Measurements from ENCODE around the gene PRPSAP1.

DNA sequence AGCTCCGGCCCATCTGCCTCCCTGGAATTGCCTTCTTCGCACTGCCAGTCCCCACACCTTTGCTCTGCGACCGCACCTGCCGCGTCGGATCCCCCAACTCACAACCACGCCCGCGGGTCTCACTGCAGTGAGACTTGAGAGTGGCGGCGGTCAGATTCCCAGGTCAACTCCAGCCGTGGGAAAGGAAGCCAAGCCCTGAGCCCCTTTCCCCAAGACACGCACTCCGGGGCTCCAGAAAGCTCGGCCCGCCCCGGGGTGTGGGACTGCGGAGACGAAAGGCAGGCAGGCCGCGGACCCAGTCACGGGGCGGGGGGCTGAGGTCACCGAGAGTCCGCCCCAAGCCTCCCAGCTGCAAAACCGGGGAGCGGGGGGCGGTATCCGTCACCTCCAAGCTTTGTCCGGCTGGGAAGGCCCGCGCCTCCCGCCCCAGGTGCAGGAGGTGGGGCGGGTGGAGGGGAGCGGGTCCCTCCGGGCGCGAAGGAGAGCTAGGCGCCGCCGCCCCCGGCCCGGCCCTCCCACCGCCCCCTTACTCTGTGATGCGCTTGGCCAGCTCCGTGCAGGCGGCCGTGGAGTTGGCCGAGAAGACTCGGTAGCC is 615 bp downstream of the PRPSAP1 start:
- TF ChIP-seq, protein P1, sequence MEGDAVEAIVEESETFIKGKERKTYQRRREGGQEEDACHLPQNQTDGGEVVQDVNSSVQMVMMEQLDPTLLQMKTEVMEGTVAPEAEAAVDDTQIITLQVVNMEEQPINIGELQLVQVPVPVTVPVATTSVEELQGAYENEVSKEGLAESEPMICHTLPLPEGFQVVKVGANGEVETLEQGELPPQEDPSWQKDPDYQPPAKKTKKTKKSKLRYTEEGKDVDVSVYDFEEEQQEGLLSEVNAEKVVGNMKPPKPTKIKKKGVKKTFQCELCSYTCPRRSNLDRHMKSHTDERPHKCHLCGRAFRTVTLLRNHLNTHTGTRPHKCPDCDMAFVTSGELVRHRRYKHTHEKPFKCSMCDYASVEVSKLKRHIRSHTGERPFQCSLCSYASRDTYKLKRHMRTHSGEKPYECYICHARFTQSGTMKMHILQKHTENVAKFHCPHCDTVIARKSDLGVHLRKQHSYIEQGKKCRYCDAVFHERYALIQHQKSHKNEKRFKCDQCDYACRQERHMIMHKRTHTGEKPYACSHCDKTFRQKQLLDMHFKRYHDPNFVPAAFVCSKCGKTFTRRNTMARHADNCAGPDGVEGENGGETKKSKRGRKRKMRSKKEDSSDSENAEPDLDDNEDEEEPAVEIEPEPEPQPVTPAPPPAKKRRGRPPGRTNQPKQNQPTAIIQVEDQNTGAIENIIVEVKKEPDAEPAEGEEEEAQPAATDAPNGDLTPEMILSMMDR (tag by site-specific recombination; IDR thresholded peaks at IDR 0.05) = no peak
- no peak for TF ChIP-seq ZNF175 (tag by site-specific recombination; IDR thresholded peaks at IDR 0.05)
- TF ChIP-seq ZNF221 (tag by site-specific recombination; IDR thresholded peaks at IDR 0.05; ENCODE audit: borderline replicate concordance) = no peak
- TF ChIP-seq, protein P2, sequence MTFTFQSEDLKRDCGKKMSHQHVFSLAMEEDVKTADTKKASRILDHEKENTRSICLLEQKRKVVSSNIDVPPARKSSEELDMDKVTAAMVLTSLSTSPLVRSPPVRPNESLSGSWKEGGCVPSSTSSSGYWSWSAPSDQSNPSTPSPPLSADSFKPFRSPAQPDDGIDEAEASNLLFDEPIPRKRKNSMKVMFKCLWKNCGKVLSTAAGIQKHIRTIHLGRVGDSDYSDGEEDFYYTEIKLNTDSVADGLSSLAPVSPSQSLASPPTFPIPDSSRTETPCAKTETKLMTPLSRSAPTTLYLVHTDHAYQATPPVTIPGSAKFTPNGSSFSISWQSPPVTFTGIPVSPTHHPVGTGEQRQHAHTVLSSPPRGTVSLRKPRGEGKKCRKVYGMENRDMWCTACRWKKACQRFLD (tag by site-specific recombination; IDR thresholded peaks at IDR 0.05) = no peak
- no peak for TF ChIP-seq ZNF354C (tag by site-specific recombination; IDR thresholded peaks at IDR 0.05; ENCODE audit: borderline replicate concordance, low read depth)
- TF ChIP-seq ZNF174 (tag by site-specific recombination; IDR thresholded peaks at IDR 0.05) = no peak
- no peak for TF ChIP-seq ZNF239 (tag by site-specific recombination; IDR thresholded peaks at IDR 0.05)
- TF ChIP-seq, protein P3, sequence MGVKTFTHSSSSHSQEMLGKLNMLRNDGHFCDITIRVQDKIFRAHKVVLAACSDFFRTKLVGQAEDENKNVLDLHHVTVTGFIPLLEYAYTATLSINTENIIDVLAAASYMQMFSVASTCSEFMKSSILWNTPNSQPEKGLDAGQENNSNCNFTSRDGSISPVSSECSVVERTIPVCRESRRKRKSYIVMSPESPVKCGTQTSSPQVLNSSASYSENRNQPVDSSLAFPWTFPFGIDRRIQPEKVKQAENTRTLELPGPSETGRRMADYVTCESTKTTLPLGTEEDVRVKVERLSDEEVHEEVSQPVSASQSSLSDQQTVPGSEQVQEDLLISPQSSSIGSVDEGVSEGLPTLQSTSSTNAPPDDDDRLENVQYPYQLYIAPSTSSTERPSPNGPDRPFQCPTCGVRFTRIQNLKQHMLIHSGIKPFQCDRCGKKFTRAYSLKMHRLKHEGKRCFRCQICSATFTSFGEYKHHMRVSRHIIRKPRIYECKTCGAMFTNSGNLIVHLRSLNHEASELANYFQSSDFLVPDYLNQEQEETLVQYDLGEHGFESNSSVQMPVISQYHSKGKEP (tag by site-specific recombination; IDR thresholded peaks at IDR 0.05) = no peak
- no peak for TF ChIP-seq ZNF404 (tag by site-specific recombination; IDR thresholded peaks at IDR 0.05)
- TF ChIP-seq, protein P4, sequence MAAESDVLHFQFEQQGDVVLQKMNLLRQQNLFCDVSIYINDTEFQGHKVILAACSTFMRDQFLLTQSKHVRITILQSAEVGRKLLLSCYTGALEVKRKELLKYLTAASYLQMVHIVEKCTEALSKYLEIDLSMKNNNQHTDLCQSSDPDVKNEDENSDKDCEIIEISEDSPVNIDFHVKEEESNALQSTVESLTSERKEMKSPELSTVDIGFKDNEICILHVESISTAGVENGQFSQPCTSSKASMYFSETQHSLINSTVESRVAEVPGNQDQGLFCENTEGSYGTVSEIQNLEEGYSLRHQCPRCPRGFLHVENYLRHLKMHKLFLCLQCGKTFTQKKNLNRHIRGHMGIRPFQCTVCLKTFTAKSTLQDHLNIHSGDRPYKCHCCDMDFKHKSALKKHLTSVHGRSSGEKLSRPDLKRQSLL (tag by site-specific recombination; IDR thresholded peaks at IDR 0.05) = no peak
- TF ChIP-seq, protein P5, sequence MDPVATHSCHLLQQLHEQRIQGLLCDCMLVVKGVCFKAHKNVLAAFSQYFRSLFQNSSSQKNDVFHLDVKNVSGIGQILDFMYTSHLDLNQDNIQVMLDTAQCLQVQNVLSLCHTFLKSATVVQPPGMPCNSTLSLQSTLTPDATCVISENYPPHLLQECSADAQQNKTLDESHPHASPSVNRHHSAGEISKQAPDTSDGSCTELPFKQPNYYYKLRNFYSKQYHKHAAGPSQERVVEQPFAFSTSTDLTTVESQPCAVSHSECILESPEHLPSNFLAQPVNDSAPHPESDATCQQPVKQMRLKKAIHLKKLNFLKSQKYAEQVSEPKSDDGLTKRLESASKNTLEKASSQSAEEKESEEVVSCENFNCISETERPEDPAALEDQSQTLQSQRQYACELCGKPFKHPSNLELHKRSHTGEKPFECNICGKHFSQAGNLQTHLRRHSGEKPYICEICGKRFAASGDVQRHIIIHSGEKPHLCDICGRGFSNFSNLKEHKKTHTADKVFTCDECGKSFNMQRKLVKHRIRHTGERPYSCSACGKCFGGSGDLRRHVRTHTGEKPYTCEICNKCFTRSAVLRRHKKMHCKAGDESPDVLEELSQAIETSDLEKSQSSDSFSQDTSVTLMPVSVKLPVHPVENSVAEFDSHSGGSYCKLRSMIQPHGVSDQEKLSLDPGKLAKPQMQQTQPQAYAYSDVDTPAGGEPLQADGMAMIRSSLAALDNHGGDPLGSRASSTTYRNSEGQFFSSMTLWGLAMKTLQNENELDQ (tag by site-specific recombination; IDR thresholded peaks at IDR 0.05; ENCODE audit: low read depth) = no peak

All from HEK293 (cell line).